ENCODE data around the gene ISCA1. TPM values are rescaled to one million over a fixed set of nuclear protein-coding genes. Genes with fewer than 3 reads are reported as not detected.

ISCA1 gene
- total and polyA plus RNA-seq, 7 donors: 23.4 to 74.2 (median 54.6) TPM

DNA sequence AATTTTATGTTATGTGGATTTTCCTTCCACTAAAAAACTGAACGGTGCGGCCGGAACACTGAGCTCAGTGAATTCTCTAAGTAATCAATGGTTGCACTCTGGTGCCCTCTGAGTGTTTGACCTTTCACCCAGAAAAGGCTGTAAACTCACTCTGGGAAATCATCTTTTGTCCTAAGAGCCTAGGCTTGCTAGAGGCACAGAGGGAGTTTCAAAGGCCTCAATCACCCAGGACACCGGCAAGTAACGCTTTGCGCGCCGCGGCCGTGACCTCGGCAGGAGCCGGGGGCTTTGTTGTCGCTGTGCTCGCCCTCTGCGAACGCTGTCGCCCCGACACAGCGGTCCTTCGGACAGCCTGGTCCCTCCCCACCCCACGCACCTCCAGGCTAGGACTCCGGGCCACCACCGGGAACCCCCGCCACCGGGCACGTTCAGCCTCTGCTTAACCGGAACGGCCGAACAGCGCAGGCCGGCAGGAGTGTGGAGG, 703 bp downstream of the ISCA1 start:
- peak overlapping the region; percentile 95 to 99 (median 96) for H3K27ac ChIP-seq
- H3K27me3 ChIP-seq: no peaks in the 10 kb centered on the region
- no peak for DNase-seq
- H3K4me3 ChIP-seq: peak overlapping the region; percentile 79 to 98 (median 91)
- intact Hi-C loops (cut with DNase I): loop anchor here (5.0 to 10.0 kb wide), 4 partner anchors 71 to 247 kb away; partner anchors contain the start of genes GOLM1 and TUT7
- H3K4me1 ChIP-seq: peaks cover 0 to 44% (median 34%) of the 10 kb centered on the region in 4 donors
- WGBS, 2 donors: 0 to 1% methylated on average over 31 of the region's 31 CpGs
- H3K9me3 ChIP-seq: no peaks in the 10 kb centered on the region
- TF ChIP-seq, protein P1, sequence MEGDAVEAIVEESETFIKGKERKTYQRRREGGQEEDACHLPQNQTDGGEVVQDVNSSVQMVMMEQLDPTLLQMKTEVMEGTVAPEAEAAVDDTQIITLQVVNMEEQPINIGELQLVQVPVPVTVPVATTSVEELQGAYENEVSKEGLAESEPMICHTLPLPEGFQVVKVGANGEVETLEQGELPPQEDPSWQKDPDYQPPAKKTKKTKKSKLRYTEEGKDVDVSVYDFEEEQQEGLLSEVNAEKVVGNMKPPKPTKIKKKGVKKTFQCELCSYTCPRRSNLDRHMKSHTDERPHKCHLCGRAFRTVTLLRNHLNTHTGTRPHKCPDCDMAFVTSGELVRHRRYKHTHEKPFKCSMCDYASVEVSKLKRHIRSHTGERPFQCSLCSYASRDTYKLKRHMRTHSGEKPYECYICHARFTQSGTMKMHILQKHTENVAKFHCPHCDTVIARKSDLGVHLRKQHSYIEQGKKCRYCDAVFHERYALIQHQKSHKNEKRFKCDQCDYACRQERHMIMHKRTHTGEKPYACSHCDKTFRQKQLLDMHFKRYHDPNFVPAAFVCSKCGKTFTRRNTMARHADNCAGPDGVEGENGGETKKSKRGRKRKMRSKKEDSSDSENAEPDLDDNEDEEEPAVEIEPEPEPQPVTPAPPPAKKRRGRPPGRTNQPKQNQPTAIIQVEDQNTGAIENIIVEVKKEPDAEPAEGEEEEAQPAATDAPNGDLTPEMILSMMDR (IDR thresholded peaks at IDR 0.05): no peak
- TF ChIP-seq EP300 (IDR thresholded peaks at IDR 0.05): no peak
- no peak for TF ChIP-seq POLR2AphosphoS5 (IDR thresholded peaks at IDR 0.05)
- TF ChIP-seq POLR2A (IDR thresholded peaks at IDR 0.05): no peak
- no peaks in the 10 kb centered on the region for H3K36me3 ChIP-seq

DNA sequence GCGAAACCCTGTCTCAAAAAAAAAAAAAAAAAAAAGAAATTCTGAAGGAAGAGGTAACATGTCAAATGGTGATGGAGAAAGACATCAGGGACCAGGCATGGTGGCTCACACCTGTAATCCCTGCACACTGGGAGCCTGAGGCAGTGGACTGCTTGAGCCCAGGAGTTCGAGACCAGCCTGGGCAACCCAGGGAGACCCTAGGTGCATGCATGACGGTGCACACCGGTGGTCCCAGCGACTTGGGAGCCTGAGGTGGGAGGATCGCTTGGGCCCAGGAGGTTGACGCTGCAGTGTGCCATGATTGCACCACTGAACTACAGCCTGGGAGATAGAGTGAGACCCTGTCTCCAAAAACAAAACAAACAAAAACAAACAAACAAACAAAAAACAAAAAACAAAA, 1.8 kb downstream of the ISCA1 start:
- Histone ChIP-seq H3K4me1 (peaks cover 0 to 55% (median 42%) of the 10 kb centered on the region in 4 donors), H3K4me3 (peak overlapping the region in 1 of 4 donors; percentile 97), H3K27me3 (no peaks in the 10 kb centered on the region), H3K27ac (no peak overlapping the region), H3K9me3 (no peaks in the 10 kb centered on the region), H3K36me3 (no peaks in the 10 kb centered on the region)
- DNase-seq: no peak
- intact Hi-C loops (cut with DNase I): loop anchor here (5.0 to 10.0 kb wide), 4 partner anchors 72 to 246 kb away; partner anchors contain the start of genes GOLM1 and TUT7
- 97 to 98% methylated on average over 7 of the region's 7 CpGs for WGBS, 2 donors
- TF ChIP-seq EP300 (IDR thresholded peaks at IDR 0.05) (no peak), POLR2A (IDR thresholded peaks at IDR 0.05) (no peak), POLR2AphosphoS5 (IDR thresholded peaks at IDR 0.05) (no peak)
- TF ChIP-seq, protein P1 (IDR thresholded peaks at IDR 0.05): no peak

DNA sequence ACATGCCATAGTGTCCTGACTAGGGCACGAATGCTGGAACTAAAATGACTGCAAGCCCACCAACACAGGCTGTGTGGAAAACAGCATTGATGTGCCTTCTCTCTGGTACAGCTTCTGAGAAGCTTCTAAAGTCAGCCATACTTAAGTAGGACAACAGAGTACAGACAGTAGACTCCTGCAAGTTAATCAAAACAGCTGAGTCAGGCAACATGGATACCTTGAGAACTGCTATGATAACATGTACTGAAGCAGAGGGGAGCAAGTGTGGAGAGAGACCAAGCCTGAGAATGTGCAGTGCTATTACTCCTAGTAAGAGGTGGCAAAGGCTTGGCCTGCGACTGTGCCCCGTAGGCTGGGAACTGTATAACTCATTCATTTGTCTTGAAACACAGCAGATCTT, 2.5 kb downstream of the ISCA1 start:
- no peak overlapping the region for H3K27ac ChIP-seq
- WGBS, 2 donors: 93 to 96% methylated on average over 3 of the region's 3 CpGs
- intact Hi-C loops (cut with DNase I): loop anchor here (5.0 to 10.0 kb wide), 5 partner anchors 72 to 245 kb away; partner anchors contain the start of genes GOLM1 and TUT7
- no peaks in the 10 kb centered on the region for H3K36me3 ChIP-seq
- H3K4me3 ChIP-seq: no peak overlapping the region
- DNase-seq: no peak
- peaks cover 0 to 62% (median 49%) of the 10 kb centered on the region in 4 donors for H3K4me1 ChIP-seq
- no peaks in the 10 kb centered on the region for H3K27me3 ChIP-seq
- no peaks in the 10 kb centered on the region for H3K9me3 ChIP-seq
- TF ChIP-seq POLR2AphosphoS5 (IDR thresholded peaks at IDR 0.05) (no peak), EP300 (IDR thresholded peaks at IDR 0.05) (no peak), POLR2A (IDR thresholded peaks at IDR 0.05) (no peak)
- TF ChIP-seq, protein P1 (IDR thresholded peaks at IDR 0.05): no peak

DNA sequence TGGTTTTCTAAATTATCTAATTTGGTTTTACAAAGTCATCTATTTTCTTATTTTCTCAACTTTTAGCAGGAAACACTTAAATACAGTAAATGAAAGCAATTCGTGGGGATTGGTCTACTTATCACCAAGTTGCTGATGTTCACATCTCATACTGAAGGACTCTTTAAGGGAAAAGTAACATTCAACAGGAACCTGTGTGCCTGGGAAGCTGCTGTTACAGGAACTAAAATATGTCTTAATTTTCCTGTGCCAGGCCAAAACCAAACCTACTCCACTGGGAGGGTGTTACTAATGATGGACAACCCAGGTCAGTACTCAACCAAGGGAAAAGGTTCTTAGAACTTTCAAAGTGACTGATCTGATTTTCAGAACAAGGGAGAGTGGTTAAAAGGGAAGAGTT, 5.3 kb downstream of the ISCA1 start:
- intact Hi-C loops (cut with DNase I): loop anchor here (5.0 kb wide), 1 partner anchor 200 kb away; no protein-coding TSS in a partner anchor

More for the DNA sequence above, 5.3 kb downstream of the ISCA1 start:
- Histone ChIP-seq H3K27me3 (no peaks in the 10 kb centered on the region), H3K36me3 (peaks cover 0 to 18% (median 4%) of the 10 kb centered on the region in 4 donors), H3K4me1 (peaks cover 0 to 61% (median 45%) of the 10 kb centered on the region in 4 donors), H3K9me3 (no peaks in the 10 kb centered on the region), H3K27ac (no peak overlapping the region), H3K4me3 (no peak overlapping the region)
- WGBS, 2 donors: 57 to 67% methylated on average over 1 of the region's 1 CpG
- DNase-seq: no peak
- no peak for TF ChIP-seq EP300 (IDR thresholded peaks at IDR 0.05)
- no peak for TF ChIP-seq POLR2A (IDR thresholded peaks at IDR 0.05)
- TF ChIP-seq POLR2AphosphoS5 (IDR thresholded peaks at IDR 0.05): no peak
- TF ChIP-seq, protein P1 (IDR thresholded peaks at IDR 0.05): no peak
